Measurements from ENCODE around the gene TMX4.

TMX4 gene

GRCh38 chr20:7996898-7997297 is 22.7 kb downstream of the TMX4 start:
- no peak overlapping the region for H3K4me3 Mint-ChIP-seq
- H3K27me3 Mint-ChIP-seq, result no peaks in the 10 kb centered on the region
- peak; percentile 52 for ATAC-seq
- no peak for DNase-seq
- H3K4me1 Mint-ChIP-seq, result no peaks in the 10 kb centered on the region
- peaks cover 18% of the 10 kb centered on the region for H3K9me3 Mint-ChIP-seq
- no peak overlapping the region for H3K27ac Mint-ChIP-seq
- peaks cover 19% of the 10 kb centered on the region for H3K36me3 Mint-ChIP-seq (ENCODE audit: low read depth)

- H3K4me3 Mint-ChIP-seq, result no peak overlapping the region
- ATAC-seq (no peak), DNase-seq (no peak)
- no peaks in the 10 kb centered on the region for H3K4me1 Mint-ChIP-seq
- H3K9me3 Mint-ChIP-seq, result peaks cover 18% of the 10 kb centered on the region
- peaks cover 13% of the 10 kb centered on the region for H3K36me3 Mint-ChIP-seq (ENCODE audit: low read depth)
- no peak overlapping the region for H3K27ac Mint-ChIP-seq
- no peaks in the 10 kb centered on the region for H3K27me3 Mint-ChIP-seq
Measured at GRCh38 chr20:7994809-7995208, 24.8 kb downstream of the TMX4 start.

- no peaks in the 10 kb centered on the region for H3K4me1 Mint-ChIP-seq
- ATAC-seq, result no peak
Measured at GRCh38 chr20:7993703-7994102, 25.9 kb downstream of the TMX4 start.

GRCh38 chr20:7993238-7993637 is 26.3 kb downstream of the TMX4 start:
- ATAC-seq (no peak), DNase-seq (no peak)
- Mint-ChIP-seq H3K4me1 (no peaks in the 10 kb centered on the region), H3K27ac (no peak overlapping the region), H3K4me3 (no peak overlapping the region), H3K9me3 (peaks cover 18% of the 10 kb centered on the region), H3K27me3 (no peaks in the 10 kb centered on the region), H3K36me3 (ENCODE audit: low read depth) (peaks cover 10% of the 10 kb centered on the region)

More at GRCh38 chr20:7993703-7994102, 25.9 kb downstream of the TMX4 start:
- H3K36me3 Mint-ChIP-seq (ENCODE audit: low read depth), result peaks cover 10% of the 10 kb centered on the region
- no peak overlapping the region for H3K4me3 Mint-ChIP-seq
- peaks cover 18% of the 10 kb centered on the region for H3K9me3 Mint-ChIP-seq
- no peak for DNase-seq
- no peaks in the 10 kb centered on the region for H3K27me3 Mint-ChIP-seq
- no peak overlapping the region for H3K27ac Mint-ChIP-seq

GRCh38 chr20:7990385-7990784 is 29.2 kb downstream of the TMX4 start:
- no peak overlapping the region for H3K4me3 Mint-ChIP-seq
- peaks cover 18% of the 10 kb centered on the region for H3K9me3 Mint-ChIP-seq
- DNase-seq, result no peak
- no peaks in the 10 kb centered on the region for H3K27me3 Mint-ChIP-seq
- H3K27ac Mint-ChIP-seq, result no peak overlapping the region
- no peak for ATAC-seq
- peaks cover 15% of the 10 kb centered on the region for H3K36me3 Mint-ChIP-seq (ENCODE audit: low read depth)
- H3K4me1 Mint-ChIP-seq, result no peaks in the 10 kb centered on the region

- Mint-ChIP-seq H3K4me1 (no peaks in the 10 kb centered on the region), H3K27me3 (no peaks in the 10 kb centered on the region), H3K9me3 (peaks cover 10% of the 10 kb centered on the region), H3K36me3 (ENCODE audit: low read depth) (peaks cover 15% of the 10 kb centered on the region), H3K4me3 (no peak overlapping the region), H3K27ac (no peak overlapping the region)
- ATAC-seq, result no peak
- no peak for DNase-seq
Measured at GRCh38 chr20:7989379-7989778, 30.2 kb downstream of the TMX4 start.

GRCh38 chr20:7985916-7986315 is 33.6 kb downstream of the TMX4 start:
- no peak overlapping the region for H3K27ac Mint-ChIP-seq
- peaks cover 18% of the 10 kb centered on the region for H3K36me3 Mint-ChIP-seq (ENCODE audit: low read depth)
- peaks cover 2% of the 10 kb centered on the region for H3K4me1 Mint-ChIP-seq
- H3K27me3 Mint-ChIP-seq, result no peaks in the 10 kb centered on the region
- no peak for DNase-seq
- H3K4me3 Mint-ChIP-seq, result no peak overlapping the region
- ATAC-seq, result no peak
- no peaks in the 10 kb centered on the region for H3K9me3 Mint-ChIP-seq

- Mint-ChIP-seq H3K9me3 (no peaks in the 10 kb centered on the region), H3K27ac (no peak overlapping the region)
- ATAC-seq, result no peak
Measured at GRCh38 chr20:7984192-7984591, 35.4 kb downstream of the TMX4 start.

GRCh38 chr20:7981374-7981773 is 38.2 kb downstream of the TMX4 start:
- ATAC-seq (no peak), DNase-seq (no peak)
- peaks cover 9% of the 10 kb centered on the region for H3K4me1 Mint-ChIP-seq
- H3K27ac Mint-ChIP-seq, result no peak overlapping the region
- H3K27me3 Mint-ChIP-seq, result no peaks in the 10 kb centered on the region
- no peak overlapping the region for H3K4me3 Mint-ChIP-seq
- H3K36me3 Mint-ChIP-seq (ENCODE audit: low read depth), result peaks cover 17% of the 10 kb centered on the region
- no peaks in the 10 kb centered on the region for H3K9me3 Mint-ChIP-seq

More at GRCh38 chr20:7984192-7984591, 35.4 kb downstream of the TMX4 start:
- Mint-ChIP-seq H3K36me3 (ENCODE audit: low read depth) (peaks cover 20% of the 10 kb centered on the region), H3K27me3 (no peaks in the 10 kb centered on the region), H3K4me3 (no peak overlapping the region), H3K4me1 (peaks cover 9% of the 10 kb centered on the region)
- DNase-seq, result no peak

GRCh38 chr20:7980332-7981046 is 39.1 kb downstream of the TMX4 start:
- peak overlapping the region; percentile 65 for H3K27ac Mint-ChIP-seq
- no peaks in the 10 kb centered on the region for H3K27me3 Mint-ChIP-seq
- H3K9me3 Mint-ChIP-seq, result no peaks in the 10 kb centered on the region
- peaks cover 17% of the 10 kb centered on the region for H3K36me3 Mint-ChIP-seq (ENCODE audit: low read depth)
- ATAC-seq (peak; percentile 73), DNase-seq (peak; percentile 9)
- no peak overlapping the region for H3K4me3 Mint-ChIP-seq
- peaks cover 9% of the 10 kb centered on the region for H3K4me1 Mint-ChIP-seq

GRCh38 chr20:7977709-7978108 is 41.9 kb downstream of the TMX4 start:
- Mint-ChIP-seq H3K9me3 (no peaks in the 10 kb centered on the region), H3K27ac (no peak overlapping the region), H3K4me3 (no peak overlapping the region), H3K4me1 (peaks cover 9% of the 10 kb centered on the region), H3K27me3 (no peaks in the 10 kb centered on the region), H3K36me3 (ENCODE audit: low read depth) (peaks cover 17% of the 10 kb centered on the region)
- no peak for ATAC-seq
- no peak for DNase-seq

GRCh38 chr20:7975851-7976414 is 43.6 kb downstream of the TMX4 start:
- Mint-ChIP-seq H3K36me3 (ENCODE audit: low read depth) (peaks cover 5% of the 10 kb centered on the region), H3K27ac (no peak overlapping the region), H3K4me3 (no peak overlapping the region), H3K4me1 (peaks cover 8% of the 10 kb centered on the region), H3K27me3 (no peaks in the 10 kb centered on the region), H3K9me3 (no peaks in the 10 kb centered on the region)
- ATAC-seq, result no peak
- DNase-seq, result no peak

- DNase-seq (no peak), ATAC-seq (no peak)
- Mint-ChIP-seq H3K4me3 (no peak overlapping the region), H3K36me3 (ENCODE audit: low read depth) (peaks cover 1% of the 10 kb centered on the region), H3K4me1 (no peaks in the 10 kb centered on the region), H3K27ac (no peak overlapping the region), H3K9me3 (no peaks in the 10 kb centered on the region), H3K27me3 (peaks cover 2% of the 10 kb centered on the region)
Measured at GRCh38 chr20:7974785-7975435, 44.7 kb downstream of the TMX4 start.

GRCh38 chr20:7971536-7972280 is 47.9 kb downstream of the TMX4 start:
- H3K27me3 Mint-ChIP-seq, result peaks cover 2% of the 10 kb centered on the region
- H3K4me3 Mint-ChIP-seq, result no peak overlapping the region
- no peaks in the 10 kb centered on the region for H3K36me3 Mint-ChIP-seq (ENCODE audit: low read depth)
- H3K9me3 Mint-ChIP-seq, result no peaks in the 10 kb centered on the region
- H3K4me1 Mint-ChIP-seq, result no peaks in the 10 kb centered on the region
- H3K27ac Mint-ChIP-seq, result no peak overlapping the region
- ATAC-seq, result no peak
- DNase-seq, result no peak

Data from activated naive CD8-positive, alpha-beta T cell treated with anti-CD3 and anti-CD28 coated beads, Interleukin-2, amount 50 U/mL, for 24 hours (primary cell).